ENCODE data around the gene GJB3.

GJB3 gene

GRCh38 chr1:34827341-34827941 lies 46.4 kb downstream of the GJB3 start:
- TF ChIP-seq MAX (IDR thresholded peaks at IDR 0.05) (no peak), USF1 (IDR thresholded peaks at IDR 0.05) (no peak)

- TF ChIP-seq TCF12 (IDR thresholded peaks at IDR 0.05; ENCODE audit: low read depth) (no peak), CEBPB (IDR thresholded peaks at IDR 0.05) (no peak), FOXM1 (IDR thresholded peaks at IDR 0.05; ENCODE audit: borderline replicate concordance, low read depth) (no peak), TAF1 (IDR thresholded peaks at IDR 0.05; ENCODE audit: low read depth) (no peak), NFIC (IDR thresholded peaks at IDR 0.05) (no peak), EGR1 (IDR thresholded peaks at IDR 0.05) (no peak), ZBTB7A (IDR thresholded peaks at IDR 0.05; ENCODE audit: low read depth) (no peak), TEAD4 (IDR thresholded peaks at IDR 0.05) (no peak), REST (IDR thresholded peaks at IDR 0.05; ENCODE audit: low read depth) (no peak), RAD21 (IDR thresholded peaks at IDR 0.05; ENCODE audit: low read depth) (no peak), EP300 (IDR thresholded peaks at IDR 0.05; ENCODE audit: borderline replicate concordance) (no peak), MAX (IDR thresholded peaks at IDR 0.05) (no peak)
Observed at GRCh38 chr1:34828611-34829010, 47.6 kb downstream of the GJB3 start.

GRCh38 chr1:34829250-34829649 lies 48.2 kb downstream of the GJB3 start:
- TF ChIP-seq EP300 (IDR thresholded peaks at IDR 0.05; ENCODE audit: borderline replicate concordance) (no peak), USF1 (IDR thresholded peaks at IDR 0.05) (no peak), FOXM1 (IDR thresholded peaks at IDR 0.05; ENCODE audit: borderline replicate concordance, low read depth) (no peak), ZBTB7A (IDR thresholded peaks at IDR 0.05; ENCODE audit: low read depth) (no peak), CEBPB (IDR thresholded peaks at IDR 0.05) (no peak), MAX (IDR thresholded peaks at IDR 0.05) (no peak), NFIC (IDR thresholded peaks at IDR 0.05) (no peak), REST (IDR thresholded peaks at IDR 0.05; ENCODE audit: low read depth) (no peak), EGR1 (IDR thresholded peaks at IDR 0.05) (no peak), TAF1 (IDR thresholded peaks at IDR 0.05; ENCODE audit: low read depth) (no peak), YY1 (IDR thresholded peaks at IDR 0.05; ENCODE audit: low read depth) (no peak), CREB1 (IDR thresholded peaks at IDR 0.05; ENCODE audit: low read depth) (no peak), TEAD4 (IDR thresholded peaks at IDR 0.05) (no peak), TCF12 (IDR thresholded peaks at IDR 0.05; ENCODE audit: low read depth) (no peak), RAD21 (IDR thresholded peaks at IDR 0.05; ENCODE audit: low read depth) (no peak)

GRCh38 chr1:34831721-34832246 lies 50.8 kb downstream of the GJB3 start:
- TF ChIP-seq TCF12 (IDR thresholded peaks at IDR 0.05; ENCODE audit: low read depth) (no peak), USF1 (IDR thresholded peaks at IDR 0.05) (no peak), CEBPB (IDR thresholded peaks at IDR 0.05) (no peak), EP300 (IDR thresholded peaks at IDR 0.05; ENCODE audit: borderline replicate concordance) (no peak), MAX (IDR thresholded peaks at IDR 0.05) (no peak), TEAD4 (IDR thresholded peaks at IDR 0.05) (no peak), FOXM1 (IDR thresholded peaks at IDR 0.05; ENCODE audit: borderline replicate concordance, low read depth) (no peak), REST (IDR thresholded peaks at IDR 0.05; ENCODE audit: low read depth) (no peak)
